ENCODE data around the gene ADIG. TPM values are rescaled to one million over a fixed set of nuclear protein-coding genes. Genes with fewer than 3 reads are reported as not detected.
A peak's percentile ranks its signal among the peaks of the same experiment; 100 is the strongest.

Gene ADIG
- total RNA-seq, 1 donor from 2014 or later: not detected

DNA sequence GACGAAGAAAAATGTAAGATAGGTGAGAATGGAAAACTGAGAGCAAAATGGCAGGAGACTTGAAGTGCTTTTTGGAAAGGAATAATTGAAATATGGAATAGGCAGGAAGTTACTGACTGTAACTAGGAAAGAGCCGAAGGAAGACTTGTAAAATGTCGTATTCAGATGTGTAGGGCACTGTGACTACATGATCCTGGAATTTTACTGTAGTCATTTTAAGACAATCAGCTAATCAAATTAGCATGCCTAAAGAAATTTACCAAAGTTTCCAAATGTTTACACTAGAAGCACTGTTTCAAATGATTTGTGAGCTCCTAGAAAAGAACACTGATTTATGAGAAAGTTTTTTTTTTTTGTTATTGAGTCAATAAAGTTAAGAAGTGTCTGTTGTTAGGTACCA is 21.2 kb upstream of the ADIG start:
- Histone ChIP-seq H3K4me3 (no peak overlapping the region), H3K27ac (no peak overlapping the region), H3K27me3 (ENCODE audit: low read depth) (no peaks in the 10 kb centered on the region), H3K4me1 (no peaks in the 10 kb centered on the region), H3K9me3 (no peaks in the 10 kb centered on the region), H3K36me3 (peaks cover 96% of the 10 kb centered on the region)
- DNase-seq: no peak
- TF ChIP-seq CTCF (IDR thresholded peaks at IDR 0.05): no peak
- intact Hi-C loops (cut with DNase I): no loop called here
- ATAC-seq: no peak

DNA sequence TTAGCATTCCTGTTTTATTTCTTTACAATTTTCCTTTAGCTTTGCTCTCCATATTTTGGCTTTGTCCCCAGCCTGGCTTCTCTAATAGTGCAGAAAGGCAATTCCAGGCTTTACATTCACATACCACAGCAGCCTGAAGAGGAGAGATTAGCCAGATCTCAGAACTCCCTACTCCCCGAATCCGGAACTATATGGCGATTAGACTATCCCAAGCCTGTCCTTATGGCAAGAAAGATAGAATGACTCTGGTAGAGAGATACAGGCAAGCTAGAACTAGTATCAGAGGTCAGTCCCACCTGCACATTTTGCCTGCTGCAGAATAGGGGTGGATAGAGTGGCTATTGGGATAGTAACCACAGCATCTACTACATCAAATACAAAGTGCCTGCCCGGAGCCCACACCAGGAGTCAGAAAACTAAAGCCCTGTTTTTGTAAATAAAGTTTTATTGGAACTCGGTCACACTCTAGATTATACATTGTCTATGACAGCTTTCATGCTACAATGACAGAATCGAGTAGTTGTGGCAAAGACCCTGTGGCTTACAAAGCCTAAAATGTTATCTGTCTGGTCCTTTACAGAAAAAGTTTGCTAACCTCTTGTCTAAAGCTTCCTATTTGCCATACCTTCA is 17.1 kb upstream of the ADIG start:
- H3K9me3 ChIP-seq: no peaks in the 10 kb centered on the region
- ATAC-seq (no peak), DNase-seq (no peak)
- H3K4me3 ChIP-seq: no peak overlapping the region
- no peaks in the 10 kb centered on the region for H3K27me3 ChIP-seq (ENCODE audit: low read depth)
- no peak overlapping the region for H3K27ac ChIP-seq
- TF ChIP-seq CTCF (IDR thresholded peaks at IDR 0.05): no peak
- no peaks in the 10 kb centered on the region for H3K4me1 ChIP-seq
- intact Hi-C loops (cut with DNase I): no loop called here
- H3K36me3 ChIP-seq: peaks cover 96% of the 10 kb centered on the region

GRCh38 chr20:38564680-38565079 is 16.3 kb upstream of the ADIG start:
- Histone ChIP-seq H3K9me3 (no peaks in the 10 kb centered on the region), H3K4me1 (no peaks in the 10 kb centered on the region), H3K27me3 (ENCODE audit: low read depth) (no peaks in the 10 kb centered on the region), H3K4me3 (no peak overlapping the region), H3K36me3 (peaks cover 96% of the 10 kb centered on the region), H3K27ac (no peak overlapping the region)
- DNase-seq (no peak), ATAC-seq (no peak)
- TF ChIP-seq CTCF (IDR thresholded peaks at IDR 0.05): no peak
- intact Hi-C loops (cut with DNase I): no loop called here

DNA sequence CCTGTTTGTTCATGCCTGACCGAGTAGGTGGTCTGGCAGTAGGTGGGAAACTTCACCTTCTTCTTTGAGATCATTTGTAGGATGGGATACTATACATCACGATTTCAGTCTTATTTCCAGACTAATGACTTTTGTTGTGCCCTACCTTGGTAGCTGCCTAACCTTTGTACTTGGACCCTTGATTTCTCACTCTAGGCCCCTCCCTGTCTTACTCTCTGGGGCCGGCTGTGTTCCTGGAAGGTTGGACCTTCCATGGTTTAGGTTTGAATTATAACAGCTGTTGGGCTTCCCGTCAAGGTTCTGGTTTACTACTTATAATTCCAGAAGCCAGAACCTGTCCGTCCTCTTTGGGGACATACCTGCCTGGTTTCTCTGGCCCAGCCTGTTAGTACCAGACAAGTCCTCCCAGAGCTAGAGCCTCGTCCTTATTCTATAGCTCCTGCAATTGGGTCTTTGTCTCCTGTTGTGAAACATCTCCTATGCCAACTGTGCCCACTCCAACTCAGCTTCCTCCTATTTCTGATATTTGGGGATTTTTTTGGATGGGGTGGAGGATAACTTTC is 14.9 kb upstream of the ADIG start:
- DNase-seq: no peak

DNA sequence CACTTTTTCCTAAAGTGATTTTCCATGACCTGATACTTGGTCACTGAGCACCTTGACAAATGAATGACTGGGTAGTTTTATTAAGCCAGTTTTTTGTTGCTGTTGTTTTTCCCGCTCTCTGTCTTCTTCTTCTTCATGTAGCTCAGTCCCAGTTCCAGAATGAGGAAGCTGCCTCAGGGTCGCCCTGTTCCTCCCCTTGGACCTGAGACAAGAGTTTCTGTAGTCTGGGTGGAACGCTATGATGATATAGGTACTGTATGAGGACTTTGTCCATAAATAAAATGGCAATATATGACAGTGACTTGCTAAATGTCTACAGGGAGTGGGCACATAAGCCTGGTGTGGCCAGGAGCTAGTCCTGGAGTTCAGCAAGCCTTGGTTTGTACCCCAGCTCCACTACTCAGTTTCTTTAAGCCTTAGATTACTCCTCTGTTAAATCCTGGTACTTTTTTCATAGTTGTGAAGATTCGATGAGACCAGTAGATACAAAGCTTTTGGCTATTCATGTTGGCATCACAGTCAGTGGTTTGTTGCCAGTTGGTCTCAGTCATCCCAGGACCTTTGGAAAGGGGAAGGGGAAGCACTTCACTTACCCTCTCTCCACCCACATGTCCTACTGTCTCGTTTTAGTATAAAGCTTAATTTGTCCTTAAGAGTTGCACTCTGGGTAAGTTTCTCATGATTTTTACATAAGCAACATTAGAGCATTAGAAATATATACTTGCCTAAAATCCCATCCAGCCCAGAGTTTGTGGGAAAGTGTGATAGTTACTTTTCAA is 11.1 kb upstream of the ADIG start:
- Histone ChIP-seq H3K4me1 (no peaks in the 10 kb centered on the region), H3K9me3 (no peaks in the 10 kb centered on the region), H3K27me3 (ENCODE audit: low read depth) (no peaks in the 10 kb centered on the region), H3K4me3 (no peak overlapping the region), H3K27ac (no peak overlapping the region), H3K36me3 (peaks cover 95% of the 10 kb centered on the region)
- ATAC-seq (peak in 1 of 2 donors; percentile 19), DNase-seq (no peak)
- no peak for TF ChIP-seq CTCF (IDR thresholded peaks at IDR 0.05)
- intact Hi-C loops (cut with DNase I): no loop called here

More for the DNA sequence above, 14.9 kb upstream of the ADIG start:
- Histone ChIP-seq H3K27me3 (ENCODE audit: low read depth) (no peaks in the 10 kb centered on the region), H3K9me3 (no peaks in the 10 kb centered on the region), H3K27ac (no peak overlapping the region), H3K4me3 (no peak overlapping the region), H3K36me3 (peaks cover 96% of the 10 kb centered on the region), H3K4me1 (no peaks in the 10 kb centered on the region)
- intact Hi-C loops (cut with DNase I): no loop called here
- TF ChIP-seq CTCF (IDR thresholded peaks at IDR 0.05): no peak
- no peak for ATAC-seq

Data from lower lobe of right lung (tissue), 2 donors.